ENCODE results near the gene LRP8. TPM values are rescaled to one million over a fixed set of nuclear protein-coding genes. Genes with fewer than 3 reads are reported as not detected.
A peak's percentile ranks its signal among the peaks of the same experiment; 100 is the strongest.
"Not testable (repeated sequence)": the region's sequence is repeated elsewhere in the genome, so short reads cannot be mapped to it uniquely, and the experiment has no call there.

LRP8 gene
- polyA plus RNA-seq, 6 donors from 2014 or later: 0.21 to 1.5 (median 0.57) TPM; not detected in 1

DNA sequence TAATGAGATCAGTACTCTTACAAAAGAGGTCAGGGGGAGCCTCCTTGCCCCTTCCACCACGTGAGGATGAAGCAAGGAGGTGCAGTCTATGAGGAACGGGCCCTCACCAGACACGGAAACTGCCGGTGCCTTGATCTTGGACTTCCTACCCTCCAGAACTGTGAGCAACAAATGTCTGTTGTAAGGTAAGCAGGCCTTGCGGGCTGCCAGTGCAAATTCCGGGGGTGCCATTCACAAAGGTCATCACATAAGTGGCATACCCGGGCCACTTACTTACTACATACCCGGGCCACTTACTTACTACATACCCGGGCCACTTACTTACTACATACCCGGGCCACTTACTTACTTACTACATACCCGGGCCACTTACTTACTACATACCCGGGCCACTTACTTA is 44.7 kb downstream of the LRP8 start:
- ATAC-seq (ENCODE audit: low read depth in 2 of 2); H3K4me3 Mint-ChIP-seq; H3K27ac Mint-ChIP-seq; H3K9me3 Mint-ChIP-seq; H3K4me1 Mint-ChIP-seq; H3K36me3 Mint-ChIP-seq; H3K27me3 Mint-ChIP-seq; DNase-seq: not testable (repeated sequence)

DNA sequence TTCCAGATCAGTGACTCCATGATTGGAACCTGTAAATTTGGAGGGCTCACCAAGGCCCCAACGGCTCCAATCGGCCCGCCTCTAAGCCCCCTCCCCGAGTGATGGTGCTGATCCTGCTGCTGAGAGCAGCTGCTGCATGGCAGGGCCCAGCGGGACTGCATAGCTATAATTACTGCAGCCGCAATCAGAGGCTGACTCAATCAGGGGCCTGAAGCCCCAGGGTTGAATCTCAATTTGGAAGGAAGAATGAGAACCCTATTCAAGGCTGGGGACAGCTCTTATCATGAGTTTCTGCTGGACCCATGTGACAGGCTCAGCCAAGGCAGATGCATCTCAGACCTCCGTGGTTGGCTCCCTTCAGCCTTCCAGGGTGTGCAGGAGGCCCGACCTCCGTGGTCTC is 46.7 kb downstream of the LRP8 start:
- Mint-ChIP-seq H3K27me3 (no peaks in the 10 kb centered on the region), H3K4me1 (peaks cover 2 to 9% (median 5%) of the 10 kb centered on the region in 3 donors), H3K36me3 (no peaks in the 10 kb centered on the region), H3K9me3 (no peaks in the 10 kb centered on the region), H3K27ac (peak overlapping the region in 1 of 6 donors; percentile 22), H3K4me3 (no peak overlapping the region)
- no peak for ATAC-seq (ENCODE audit: low read depth in 2 of 2)
- no peak for DNase-seq

DNA sequence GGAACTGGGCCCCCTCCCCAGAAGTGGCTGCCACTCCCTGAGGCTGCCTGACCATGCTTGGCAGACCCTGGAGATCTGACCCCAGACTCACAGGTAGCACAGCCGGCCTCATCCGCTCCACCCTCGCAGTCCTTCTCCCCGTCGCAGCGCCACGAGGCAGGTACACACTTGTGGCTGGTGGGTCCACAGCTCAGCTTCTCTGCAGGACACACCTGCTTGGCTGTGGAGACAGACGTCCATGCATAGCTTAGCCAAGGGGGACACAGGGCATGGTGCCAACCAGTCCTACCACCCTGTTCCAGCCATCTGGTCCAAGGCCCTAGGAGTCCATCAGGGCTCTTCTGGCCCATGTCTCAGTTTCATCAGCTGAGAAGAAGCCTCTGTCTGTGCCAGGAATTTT is 47.4 kb downstream of the LRP8 start:
- DNase-seq: no peak
- no peaks in the 10 kb centered on the region for H3K36me3 Mint-ChIP-seq
- no peak for ATAC-seq (ENCODE audit: low read depth in 2 of 2)
- peak overlapping the region in 1 of 6 donors; percentile 10 for H3K27ac Mint-ChIP-seq
- no peaks in the 10 kb centered on the region for H3K9me3 Mint-ChIP-seq
- no peak overlapping the region for H3K4me3 Mint-ChIP-seq
- no peaks in the 10 kb centered on the region for H3K27me3 Mint-ChIP-seq
- H3K4me1 Mint-ChIP-seq: peaks cover 2 to 9% (median 5%) of the 10 kb centered on the region in 3 donors

DNA sequence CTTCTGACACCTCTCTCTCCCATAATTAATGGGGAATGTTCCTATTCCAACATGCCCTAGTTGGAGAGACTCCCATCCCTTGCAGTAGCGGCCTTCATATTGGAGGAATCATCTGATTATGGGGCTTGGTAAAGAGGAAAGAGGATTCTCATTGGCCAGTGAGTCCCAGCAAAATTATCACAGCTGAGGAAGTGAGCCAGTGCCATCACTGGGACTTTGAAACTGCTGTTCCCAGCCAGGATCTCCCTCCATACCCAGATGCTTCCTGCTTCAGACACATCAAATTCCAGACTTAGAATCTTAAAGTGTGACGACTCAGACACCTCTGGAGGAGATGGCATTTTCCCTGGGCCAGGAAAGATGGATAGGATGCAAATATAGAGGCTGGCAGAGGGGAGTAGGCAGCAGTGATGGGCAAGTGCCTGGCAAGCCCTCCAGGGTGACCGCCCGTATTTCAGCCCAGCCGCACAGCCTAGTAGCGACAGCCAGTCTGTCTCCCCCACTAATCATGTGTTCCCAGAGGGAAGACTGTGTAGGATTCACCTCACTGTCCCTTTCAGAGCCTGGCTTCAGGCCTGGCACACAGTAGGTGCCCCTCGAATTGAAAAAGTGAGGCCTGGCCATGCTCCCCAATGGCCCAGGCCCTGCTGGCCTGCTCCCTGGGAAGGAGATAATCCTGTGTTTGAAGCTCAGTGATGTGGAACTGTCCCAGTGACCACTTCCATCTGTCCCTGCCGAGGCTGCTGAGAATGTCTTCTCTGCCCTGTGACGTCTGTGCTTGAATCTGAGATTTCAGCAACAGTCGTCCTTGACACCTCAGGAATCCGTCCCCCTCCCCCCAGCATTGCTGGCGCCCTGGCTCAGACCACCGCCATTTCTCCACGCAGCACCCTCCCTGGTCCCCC is 48.3 kb downstream of the LRP8 start:
- DNase-seq: no peak
- H3K27me3 Mint-ChIP-seq: no peaks in the 10 kb centered on the region
- no peaks in the 10 kb centered on the region for H3K9me3 Mint-ChIP-seq
- H3K4me1 Mint-ChIP-seq: peaks cover 2 to 9% (median 5%) of the 10 kb centered on the region in 3 donors
- no peak overlapping the region for H3K27ac Mint-ChIP-seq
- H3K4me3 Mint-ChIP-seq: no peak overlapping the region
- no peaks in the 10 kb centered on the region for H3K36me3 Mint-ChIP-seq
- ATAC-seq (ENCODE audit: low read depth in 2 of 2): no peak

DNA sequence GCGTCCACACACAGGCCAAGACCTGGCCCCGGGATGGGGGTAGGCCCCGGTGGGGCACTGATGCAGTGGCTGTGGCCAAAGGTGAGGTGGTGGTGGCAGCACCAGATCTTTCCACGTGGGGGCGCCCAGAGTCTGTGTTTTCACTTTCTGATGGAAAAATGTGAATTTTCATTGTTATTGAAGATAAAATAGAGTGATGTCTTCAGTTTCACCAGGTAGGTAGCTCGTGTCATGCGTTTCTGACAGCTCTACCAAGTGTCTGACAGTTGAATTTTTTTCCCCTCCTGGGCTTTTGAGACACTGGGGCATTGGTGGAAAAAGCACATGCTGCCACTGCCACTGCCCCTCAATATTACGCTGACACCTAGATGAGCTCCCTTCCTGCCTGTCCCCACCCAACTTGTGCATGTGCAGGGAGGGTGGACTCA is 49.6 kb downstream of the LRP8 start:
- H3K4me3 Mint-ChIP-seq: peak overlapping the region in 1 of 8 donors; percentile 75
- peak; percentile 55 to 74 for ATAC-seq (ENCODE audit: low read depth in 2 of 2)
- DNase-seq: peak; percentile 58
- H3K9me3 Mint-ChIP-seq: no peaks in the 10 kb centered on the region
- H3K27me3 Mint-ChIP-seq: no peaks in the 10 kb centered on the region
- peaks cover 2 to 9% (median 5%) of the 10 kb centered on the region in 3 donors for H3K4me1 Mint-ChIP-seq
- H3K36me3 Mint-ChIP-seq: no peaks in the 10 kb centered on the region
- peak overlapping the region in 1 of 6 donors; percentile 68 for H3K27ac Mint-ChIP-seq

DNA sequence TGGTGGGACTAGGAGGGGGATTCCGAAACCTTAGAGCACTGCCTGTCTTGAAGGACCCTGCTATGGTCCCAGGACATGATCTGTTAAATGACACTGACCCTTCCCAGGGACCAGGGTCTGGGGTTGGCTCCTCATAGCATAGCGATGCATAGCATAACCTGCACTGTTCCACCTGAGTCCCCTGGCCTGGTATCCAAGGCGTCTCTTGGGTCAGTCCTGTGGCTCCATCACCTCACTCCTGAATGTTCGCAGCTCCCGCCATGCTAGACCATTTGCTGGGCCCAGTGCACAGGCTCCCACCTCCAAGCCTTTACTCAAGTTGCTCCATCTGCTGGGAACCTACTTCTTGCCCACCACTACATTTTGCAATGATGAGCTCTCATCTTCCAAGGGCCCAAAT is 50.5 kb downstream of the LRP8 start:
- no peaks in the 10 kb centered on the region for H3K27me3 Mint-ChIP-seq
- H3K27ac Mint-ChIP-seq: no peak overlapping the region
- H3K4me3 Mint-ChIP-seq: no peak overlapping the region

DNA sequence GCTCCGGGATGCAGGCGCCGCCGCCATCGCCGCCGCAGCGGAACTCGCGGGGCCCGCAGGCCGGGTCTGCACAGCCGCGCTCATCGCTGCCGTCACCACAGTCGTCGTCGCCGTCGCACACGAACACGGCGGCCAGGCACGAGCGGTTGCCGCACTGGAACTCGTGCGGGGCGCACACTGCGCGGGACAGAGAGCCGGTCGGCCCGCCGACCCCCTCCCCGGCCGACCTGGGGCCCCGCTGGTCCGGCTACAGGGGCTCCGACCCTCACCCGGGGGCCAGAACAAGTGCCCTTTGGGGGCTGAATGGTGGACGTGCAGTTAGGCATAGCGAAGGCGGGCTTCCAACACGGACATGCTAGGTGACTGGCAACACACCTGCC is 51.0 kb downstream of the LRP8 start:
- no peaks in the 10 kb centered on the region for H3K9me3 Mint-ChIP-seq
- no peak overlapping the region for H3K4me3 Mint-ChIP-seq

More for the DNA sequence above, 50.5 kb downstream of the LRP8 start:
- Mint-ChIP-seq H3K36me3 (no peaks in the 10 kb centered on the region), H3K9me3 (no peaks in the 10 kb centered on the region), H3K4me1 (peaks cover 2 to 9% (median 5%) of the 10 kb centered on the region in 3 donors)
- ATAC-seq (ENCODE audit: low read depth in 2 of 2) (no peak), DNase-seq (no peak)

DNA sequence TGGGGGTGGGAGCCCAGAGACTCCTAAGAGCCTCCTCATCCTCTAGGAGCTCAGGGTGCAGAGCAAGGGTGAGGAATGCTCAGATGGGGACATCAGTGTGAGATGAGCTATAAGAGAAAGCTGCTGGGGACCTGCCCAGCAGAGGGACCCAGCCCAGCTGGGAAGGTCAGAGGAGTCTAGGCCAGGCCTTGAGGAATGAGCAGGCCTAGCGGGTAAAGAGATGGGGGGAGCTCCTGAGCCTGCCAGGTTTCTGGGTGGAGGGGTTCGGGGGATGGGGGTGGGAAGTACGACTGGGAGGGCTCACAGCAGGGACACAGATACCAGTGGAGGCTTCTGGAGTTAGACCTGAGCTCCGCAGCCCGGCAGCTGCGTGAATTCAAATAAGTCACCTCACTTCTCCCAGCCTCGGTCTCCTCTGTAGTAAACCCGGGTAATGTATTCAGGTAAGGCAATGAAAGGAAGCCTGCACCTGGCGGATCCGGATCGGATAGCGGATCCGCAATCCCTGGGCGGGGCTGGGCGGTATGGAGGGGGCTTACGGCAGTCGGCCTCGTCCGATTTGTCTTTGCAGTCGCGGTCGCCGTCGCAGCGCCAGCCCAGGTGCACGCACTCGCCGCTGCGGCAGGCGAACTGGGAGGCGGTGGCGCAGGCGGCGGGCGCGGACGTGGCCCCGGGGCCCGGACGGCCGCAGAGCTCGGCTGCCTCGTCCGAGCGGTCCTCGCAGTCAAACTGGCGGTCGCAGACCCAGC is 51.5 kb downstream of the LRP8 start:
- Mint-ChIP-seq H3K27me3 (no peaks in the 10 kb centered on the region), H3K9me3 (no peaks in the 10 kb centered on the region), H3K36me3 (no peaks in the 10 kb centered on the region), H3K4me1 (peaks cover 2 to 9% (median 5%) of the 10 kb centered on the region in 3 donors), H3K27ac (peak overlapping the region in 2 of 6 donors; percentile 26 to 80), H3K4me3 (no peak overlapping the region)
- ATAC-seq (ENCODE audit: low read depth in 2 of 2) (no peak), DNase-seq (no peak)

More for the DNA sequence above, 51.0 kb downstream of the LRP8 start:
- H3K4me1 Mint-ChIP-seq: peaks cover 2 to 9% (median 5%) of the 10 kb centered on the region in 3 donors
- ATAC-seq (ENCODE audit: low read depth in 2 of 2) (no peak), DNase-seq (no peak)
- H3K27ac Mint-ChIP-seq: no peak overlapping the region
- H3K27me3 Mint-ChIP-seq: no peaks in the 10 kb centered on the region
- H3K36me3 Mint-ChIP-seq: no peaks in the 10 kb centered on the region

DNA sequence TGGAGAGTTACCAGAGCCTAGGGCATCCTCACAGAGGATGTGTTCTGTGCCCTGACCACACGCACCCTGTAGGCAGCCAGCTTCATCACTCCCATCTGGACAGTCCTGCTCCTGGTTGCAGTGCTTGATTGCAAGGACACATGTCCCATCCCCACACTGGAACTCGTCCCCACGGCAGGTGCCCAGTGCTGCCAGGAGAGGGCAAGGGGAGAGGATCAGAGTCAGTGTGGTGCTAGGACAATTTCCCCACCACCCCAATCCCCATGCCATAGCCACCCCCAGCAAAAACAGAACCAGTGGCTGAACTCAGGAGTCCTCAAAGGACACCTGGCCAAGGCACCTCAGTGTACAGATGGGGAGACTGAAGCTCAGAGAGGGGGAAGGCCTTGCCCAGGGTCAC is 52.3 kb downstream of the LRP8 start:
- Mint-ChIP-seq H3K4me3 (no peak overlapping the region), H3K36me3 (no peaks in the 10 kb centered on the region), H3K4me1 (peaks cover 2 to 9% (median 8%) of the 10 kb centered on the region in 3 donors), H3K9me3 (no peaks in the 10 kb centered on the region), H3K27ac (peak overlapping the region in 1 of 6 donors; percentile 26), H3K27me3 (no peaks in the 10 kb centered on the region)
- no peak for ATAC-seq (ENCODE audit: low read depth in 2 of 2)
- DNase-seq: no peak

DNA sequence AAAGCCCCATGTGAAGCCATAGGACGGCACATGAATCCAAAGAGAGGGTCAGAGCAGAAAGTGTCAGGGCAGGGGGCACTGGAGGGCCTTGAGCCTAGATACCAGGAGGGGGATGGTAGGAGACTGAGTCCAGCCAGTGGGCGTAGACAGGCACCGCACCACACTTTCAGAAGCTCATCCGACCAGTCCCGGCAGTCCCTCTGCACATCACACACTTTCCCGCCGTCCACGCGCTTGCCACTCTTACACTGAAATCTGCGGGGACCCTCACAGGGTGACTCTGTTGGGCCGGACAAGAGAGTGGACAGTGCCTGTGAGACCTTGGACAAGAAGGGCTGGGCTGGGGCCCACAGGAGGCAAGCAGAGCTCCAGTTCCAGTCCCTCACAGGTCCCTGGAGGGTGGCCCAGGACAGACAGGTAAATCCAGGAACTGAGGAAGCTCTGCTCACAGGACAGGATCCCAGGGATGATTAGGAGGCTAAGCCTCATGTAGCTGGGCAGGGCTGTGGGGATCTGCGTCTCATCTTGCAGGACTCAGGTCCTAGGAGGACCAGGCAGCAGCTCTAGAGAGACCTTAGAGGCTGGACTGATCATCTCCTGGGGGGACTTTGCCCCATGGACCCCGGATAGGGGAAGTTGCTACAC is 53.2 kb downstream of the LRP8 start:
- no peaks in the 10 kb centered on the region for H3K36me3 Mint-ChIP-seq
- no peaks in the 10 kb centered on the region for H3K9me3 Mint-ChIP-seq
- no peaks in the 10 kb centered on the region for H3K27me3 Mint-ChIP-seq
- ATAC-seq (ENCODE audit: low read depth in 2 of 2) (no peak), DNase-seq (no peak)
- peaks cover 11 to 18% (median 14%) of the 10 kb centered on the region in 3 donors for H3K4me1 Mint-ChIP-seq
- H3K27ac Mint-ChIP-seq: peak overlapping the region in 1 of 6 donors; percentile 82
- no peak overlapping the region for H3K4me3 Mint-ChIP-seq

DNA sequence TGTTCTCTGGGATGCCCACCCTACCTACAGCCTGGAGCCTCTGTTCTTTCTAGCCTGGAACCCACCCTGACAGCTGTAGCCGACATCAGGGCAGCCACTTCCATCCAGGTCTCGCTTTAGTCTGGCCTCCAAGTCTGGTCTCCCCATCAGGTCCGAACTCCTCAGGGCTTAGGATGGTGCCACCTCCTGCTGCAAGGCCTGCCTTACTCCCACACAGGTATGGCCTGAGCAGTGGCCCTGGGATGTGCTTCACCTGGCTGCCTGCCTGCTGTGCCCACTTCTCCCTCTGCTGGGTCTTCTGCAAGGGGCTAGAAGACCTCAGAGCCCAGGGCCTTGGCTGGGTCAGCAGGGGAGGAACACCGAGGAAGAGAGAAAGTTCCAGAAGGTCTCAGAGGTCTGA is 53.8 kb downstream of the LRP8 start:
- Mint-ChIP-seq H3K27me3 (no peaks in the 10 kb centered on the region), H3K27ac (no peak overlapping the region), H3K36me3 (no peaks in the 10 kb centered on the region), H3K4me3 (no peak overlapping the region), H3K4me1 (peaks cover 13 to 18% (median 14%) of the 10 kb centered on the region in 3 donors), H3K9me3 (no peaks in the 10 kb centered on the region)
- DNase-seq: no peak
- ATAC-seq (ENCODE audit: low read depth in 2 of 2): no peak

DNA sequence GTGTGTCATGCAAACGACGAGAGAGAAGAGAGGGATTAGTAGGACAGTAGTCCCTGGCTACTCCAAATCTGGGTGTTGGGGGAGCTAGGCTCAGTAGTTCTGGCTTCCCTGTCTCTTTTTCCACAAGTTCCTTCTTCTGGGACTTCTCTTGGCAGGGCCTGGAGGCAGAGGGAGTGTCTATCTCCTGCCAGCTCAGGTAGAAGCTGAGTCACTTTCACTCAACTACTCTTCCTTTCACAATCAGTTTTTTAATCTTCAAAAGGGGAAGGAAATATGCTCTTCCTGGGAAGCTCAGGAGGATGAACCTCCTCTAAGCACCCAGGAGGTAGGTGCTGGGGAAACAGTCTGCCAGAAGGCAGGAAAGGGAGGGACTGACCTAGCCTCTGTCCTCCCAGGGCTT is 54.3 kb downstream of the LRP8 start:
- peak overlapping the region in 3 of 6 donors; percentile 34 to 52 (median 37) for H3K27ac Mint-ChIP-seq
- no peak overlapping the region for H3K4me3 Mint-ChIP-seq
- H3K27me3 Mint-ChIP-seq: no peaks in the 10 kb centered on the region
- no peaks in the 10 kb centered on the region for H3K9me3 Mint-ChIP-seq
- ATAC-seq (ENCODE audit: low read depth in 2 of 2) (no peak), DNase-seq (no peak)
- H3K4me1 Mint-ChIP-seq: peaks cover 13 to 18% (median 14%) of the 10 kb centered on the region in 3 donors
- no peaks in the 10 kb centered on the region for H3K36me3 Mint-ChIP-seq

DNA sequence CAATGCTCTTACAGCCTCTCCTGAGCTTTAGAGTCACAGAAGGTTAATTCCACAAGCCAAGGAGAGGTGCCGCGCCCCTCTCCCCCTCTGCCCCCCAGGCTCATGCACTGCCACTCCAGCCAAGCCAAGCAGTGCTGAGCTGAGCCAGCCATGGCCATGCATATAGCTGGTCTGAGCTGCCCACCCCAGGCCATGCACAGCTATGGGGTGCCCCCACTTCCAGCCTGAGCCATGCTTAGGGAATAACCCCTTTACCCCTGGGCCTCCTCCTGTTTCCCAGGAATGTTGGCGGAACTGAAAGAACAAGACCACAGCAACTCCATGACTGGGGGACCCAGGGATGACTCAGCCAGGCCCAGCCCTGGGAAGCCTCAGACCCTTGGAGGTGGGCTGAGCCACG is 55.5 kb downstream of the LRP8 start:
- no peak for ATAC-seq (ENCODE audit: low read depth in 2 of 2)
- H3K9me3 Mint-ChIP-seq: no peaks in the 10 kb centered on the region
- H3K27ac Mint-ChIP-seq: no peak overlapping the region
- DNase-seq: no peak
- no peaks in the 10 kb centered on the region for H3K27me3 Mint-ChIP-seq
- H3K4me3 Mint-ChIP-seq: no peak overlapping the region
- H3K4me1 Mint-ChIP-seq: peaks cover 9 to 13% (median 10%) of the 10 kb centered on the region in 3 donors
- H3K36me3 Mint-ChIP-seq: no peaks in the 10 kb centered on the region
